WTC11 (cell line): ENCODE measurements around the gene PGGHG. TPM values are rescaled to one million over a fixed set of nuclear protein-coding genes. Genes with fewer than 3 reads are reported as not detected.

ENCODE experiments used
- ATAC-seq: fragments of 200-7000 bp; cut with Tn5 transposase; 2 replicates; pipeline ENCODE4 v1.10.0; 2021; ENCODE audit warnings: mild to moderate bottlenecking, moderate library complexity
- CTCF ChIA-PET: fragments of 300-600 bp; sonication (Branson Sonifier 250); formaldehyde crosslinking; loops from one replicate; lab custom pipeline; 2021; ENCODE audit warnings: antibody characterized with exemption; lab: Charles Lee
- POLR2A ChIA-PET: fragments of 350-600 bp; sonication (Branson Sonifier 250); formaldehyde crosslinking; loops from one replicate; lab custom pipeline; 2021; ENCODE audit warnings: antibody characterized with exemption; lab: Charles Lee
- DNase-seq: peaks from one replicate; pipeline ENCODE4 v3.0.0; 2021; ENCODE audit warnings: low spot score
- H3K27ac Mint-ChIP-seq: 2 replicates; pipeline ENCODE4 v1.8.0; 2021; ENCODE audit warnings: mixed read lengths
- H3K27me3 Mint-ChIP-seq: 2 replicates; pipeline ENCODE4 v1.8.0; 2021; ENCODE audit warnings: low read depth, mild to moderate bottlenecking, moderate library complexity, mixed read lengths
- H3K36me3 Mint-ChIP-seq: 2 replicates; pipeline ENCODE4 v1.8.0; 2021; ENCODE audit warnings: mixed read lengths
- H3K4me1 Mint-ChIP-seq: 2 replicates; pipeline ENCODE4 v1.8.0; 2022; ENCODE audit warnings: mixed read lengths
- H3K4me3 Mint-ChIP-seq: 2 replicates; pipeline ENCODE4 v1.8.0; 2021; ENCODE audit warnings: mild to moderate bottlenecking, moderate library complexity, mixed read lengths
- H3K9me3 Mint-ChIP-seq: 2 replicates; pipeline ENCODE4 v1.8.0; 2021; ENCODE audit warnings: mixed read lengths
- ATF3 ChIP-seq: sonication (generic); formaldehyde crosslinking; conservative IDR thresholded peaks from 2 replicates; pipeline ENCODE4 v1.8.1; 2022; ENCODE audit warnings: mild to moderate bottlenecking, missing genetic modification reagents
- ATF6 ChIP-seq: sonication (generic); formaldehyde crosslinking; IDR thresholded peaks from 2 replicates; pipeline ENCODE4 v1.8.1; 2023; ENCODE audit warnings: mild to moderate bottlenecking, missing genetic modification reagents
- CBFB ChIP-seq: sonication (generic); formaldehyde crosslinking; IDR thresholded peaks from 2 replicates; pipeline ENCODE4 v1.8.1; 2022; ENCODE audit warnings: mild to moderate bottlenecking, low read depth, missing genetic modification reagents
- EMX1 ChIP-seq: fragments of 250-450 bp; sonication (Bioruptor Pico); IDR thresholded peaks from 2 replicates; pipeline ENCODE4 v1.8.0; 2021; ENCODE audit warnings: mild to moderate bottlenecking
- ESRRA ChIP-seq: sonication (generic); formaldehyde crosslinking; IDR thresholded peaks from 2 replicates; pipeline ENCODE4 v1.8.1; 2022; ENCODE audit warnings: mild to moderate bottlenecking, missing genetic modification reagents, borderline replicate concordance
- GABPB1 ChIP-seq: sonication (generic); formaldehyde crosslinking; IDR thresholded peaks from 2 replicates; pipeline ENCODE4 v1.8.1; 2023; ENCODE audit warnings: mild to moderate bottlenecking, missing genetic modification reagents
- HMGXB4 ChIP-seq: sonication (generic); formaldehyde crosslinking; IDR thresholded peaks from 2 replicates; pipeline ENCODE4 v1.8.1; 2023; ENCODE audit warnings: mild to moderate bottlenecking, moderate library complexity, missing genetic modification reagents
- MLX ChIP-seq: sonication (generic); formaldehyde crosslinking; IDR thresholded peaks from 2 replicates; pipeline ENCODE4 v1.8.1; 2023; ENCODE audit warnings: mild to moderate bottlenecking, missing genetic modification reagents, moderate library complexity
- NFYB ChIP-seq: sonication (generic); formaldehyde crosslinking; conservative IDR thresholded peaks from 2 replicates; pipeline ENCODE4 v1.8.0; 2022; ENCODE audit warnings: low read depth, missing genetic modification reagents
- NR3C1 ChIP-seq: sonication (generic); formaldehyde crosslinking; conservative IDR thresholded peaks from 2 replicates; pipeline ENCODE4 v1.8.1; 2023; ENCODE audit warnings: low read depth, mild to moderate bottlenecking, missing genetic modification reagents
- OVOL2 ChIP-seq: fragments of 250-450 bp; sonication (Bioruptor Pico); IDR thresholded peaks from 2 replicates; pipeline ENCODE4 v1.9.0; 2021; ENCODE audit warnings: mild to moderate bottlenecking, borderline replicate concordance
- SP1 ChIP-seq: sonication (generic); formaldehyde crosslinking; conservative IDR thresholded peaks from 2 replicates; pipeline ENCODE4 v1.8.1; 2022; ENCODE audit warnings: missing genetic modification reagents
- STAT6 ChIP-seq: sonication (generic); formaldehyde crosslinking; conservative IDR thresholded peaks from 2 replicates; pipeline ENCODE4 v1.8.1; 2023; ENCODE audit warnings: mild to moderate bottlenecking, low read depth, missing genetic modification reagents, moderate library complexity
- TEAD4 ChIP-seq: sonication (generic); formaldehyde crosslinking; IDR thresholded peaks from 2 replicates; pipeline ENCODE4 v1.8.0; 2022; ENCODE audit warnings: mild to moderate bottlenecking, missing genetic modification reagents
- ZBTB21 ChIP-seq: sonication (generic); formaldehyde crosslinking; IDR thresholded peaks from 2 replicates; pipeline ENCODE4 v1.8.1; 2023; ENCODE audit warnings: mild to moderate bottlenecking, missing genetic modification reagents, borderline replicate concordance
- ZNF121 ChIP-seq: sonication (generic); formaldehyde crosslinking; IDR thresholded peaks from 2 replicates; pipeline ENCODE4 v1.8.0; 2023; ENCODE audit warnings: missing genetic modification reagents
- ZNF532 ChIP-seq: fragments of 250-450 bp; sonication (Bioruptor Pico); IDR thresholded peaks from 2 replicates; pipeline ENCODE4 v1.9.0; 2021; ENCODE audit warnings: mild to moderate bottlenecking, borderline replicate concordance
- ZNF671 ChIP-seq: fragments of 250-450 bp; sonication (Bioruptor Pico); IDR thresholded peaks from 2 replicates; pipeline ENCODE4 v1.8.0; 2021; ENCODE audit warnings: mild to moderate bottlenecking
- total RNA-seq: library from RNA; stranded (reverse); gene quantifications from 3 replicates; pipeline ENCODE4 v1.2.3, GENCODE V29; 2021

The PGGHG gene
- total RNA-seq, 1 experiment from 2014 or later: 74.9 TPM

GRCh38 chr11:252666-253065 is 36.3 kb upstream of the PGGHG start:
- ChIA-PET POLR2A (no interaction called here), CTCF (interaction anchor here (2.3 to 4.5 kb wide), 4 partner anchors 29 to 112 kb away, joined by 10 to 96 read pairs (median 44); partner anchors contain the start of gene PGGHG)
- Mint-ChIP-seq H3K4me3 (no peak overlapping the region), H3K27ac (no peak overlapping the region), H3K27me3 (no peaks in the 10 kb centered on the region), H3K36me3 (peaks cover 51% of the 10 kb centered on the region), H3K4me1 (peaks cover 6% of the 10 kb centered on the region; the same call in 1 of the 2 replicates), H3K9me3 (no peaks in the 10 kb centered on the region)
- ATAC-seq: no peak
- TF ChIP-seq NFYB (no peak), ATF3 (no peak), GABPB1 (CRISPR knock-in tag) (no peak), NR3C1 (CRISPR knock-in tag) (no peak), STAT6 (CRISPR knock-in tag) (no peak), SP1 (no peak), OVOL2 (CRISPR knock-in tag) (no peak)
- no peak for DNase-seq

GRCh38 chr11:253160-253885 is 35.6 kb upstream of the PGGHG start:
- Mint-ChIP-seq H3K4me1 (peaks cover 6% of the 10 kb centered on the region; the same call in 1 of the 2 replicates), H3K27ac (no peak overlapping the region), H3K27me3 (no peaks in the 10 kb centered on the region), H3K4me3 (no peak overlapping the region), H3K9me3 (no peaks in the 10 kb centered on the region), H3K36me3 (peaks cover 45% of the 10 kb centered on the region)
- CTCF ChIA-PET: interaction anchor here (0.6 to 4.5 kb wide), 3 partner anchors 23 to 112 kb away, joined by 3 to 96 read pairs (median 4); no protein-coding TSS in a partner anchor
- DNase-seq (no peak), ATAC-seq (no peak)
- TF ChIP-seq ESRRA (CRISPR knock-in tag) (no peak), ZBTB21 (no peak), EMX1 (CRISPR knock-in tag) (no peak), NFYB (no peak), TEAD4 (CRISPR knock-in tag) (no peak), HMGXB4 (CRISPR knock-in tag) (no peak), ZNF671 (CRISPR knock-in tag) (no peak), ZNF532 (CRISPR knock-in tag) (no peak), MLX (CRISPR knock-in tag) (no peak), ZNF121 (CRISPR knock-in tag) (no peak), ATF6 (CRISPR knock-in tag) (no peak), CBFB (CRISPR knock-in tag) (no peak)
- POLR2A ChIA-PET: interaction anchor here (1.6 kb wide), 1 partner anchor 9 kb away, joined by 3 read pairs; no protein-coding TSS in a partner anchor
